Measurements from ENCODE around the gene LDB2. TPM values are rescaled to one million over a fixed set of nuclear protein-coding genes. Genes with fewer than 3 reads are reported as not detected.

The LDB2 gene
- total RNA-seq, 1 experiment from 2014 or later: not detected

DNA sequence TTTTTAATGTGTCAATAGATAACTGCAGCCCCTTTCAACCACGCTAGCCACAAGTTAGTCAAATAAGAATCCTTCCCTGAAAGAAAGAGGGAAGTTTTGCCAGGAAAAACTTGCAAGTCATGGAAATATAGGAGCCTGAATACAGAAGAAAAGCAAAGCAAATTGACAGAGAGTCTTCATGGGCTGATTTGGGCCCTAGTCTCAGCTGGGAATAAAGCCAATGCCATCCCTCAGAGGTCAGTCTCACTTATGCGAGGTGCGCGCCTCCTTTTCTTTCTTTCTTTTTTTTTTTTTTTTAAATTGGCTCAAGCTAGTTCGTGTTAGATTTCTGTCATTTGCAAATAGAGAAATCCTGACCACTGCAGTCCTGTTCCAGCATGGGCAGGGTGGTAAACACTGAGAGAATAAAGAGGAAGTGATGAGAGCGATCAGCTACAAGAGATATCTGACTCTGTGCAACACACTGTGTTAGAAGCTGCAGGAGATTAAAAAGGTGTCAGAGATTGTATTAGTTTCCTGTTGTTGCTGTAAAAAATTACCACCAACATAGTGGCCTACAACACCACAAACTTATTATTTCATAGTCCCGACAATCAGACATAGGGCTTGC lies 299.7 kb downstream of the LDB2 start:
- Histone ChIP-seq H3K79me2 (ENCODE audit: low read length) (no peaks in the 10 kb centered on the region), H3K4me3 (ENCODE audit: low read length) (peak overlapping the region; percentile 29; the same call in 1 of the 2 replicates), H3K4me1 (ENCODE audit: insufficient read depth, low read length) (peaks cover 22% of the 10 kb centered on the region), H3K9me3 (ENCODE audit: low read length) (no peaks in the 10 kb centered on the region), H3K4me2 (ENCODE audit: low read length) (peak overlapping the region; percentile 56), H2AFZ (ENCODE audit: low read length) (peak overlapping the region; percentile 37), H3K9me2 (replicated peaks; ENCODE audit: low read length) (no peaks in the 10 kb centered on the region), H3K36me3 (ENCODE audit: low read depth, low read length) (no peaks in the 10 kb centered on the region), H3K27ac (ENCODE audit: low read length) (peak overlapping the region; percentile 83), H3F3A (ENCODE audit: low read length, unreplicated experiment) (no peaks in the 10 kb centered on the region), H3K27me3 (ENCODE audit: low read length) (no peaks in the 10 kb centered on the region), H3K9ac (ENCODE audit: low read length) (peak overlapping the region; percentile 54), H4K20me1 (ENCODE audit: low read length) (no peaks in the 10 kb centered on the region)
- no peak for DNase-seq
- BruUV-seq (replicated peaks): no TSS peak
- TF ChIP-seq EZH2phosphoT487 (IDR thresholded peaks at IDR 0.05; ENCODE audit: borderline replicate concordance, low read length) (no peak), EZH2 (IDR thresholded peaks at IDR 0.05; ENCODE audit: low read length, unreplicated experiment) (no peak)
- TF ChIP-seq, protein P1, sequence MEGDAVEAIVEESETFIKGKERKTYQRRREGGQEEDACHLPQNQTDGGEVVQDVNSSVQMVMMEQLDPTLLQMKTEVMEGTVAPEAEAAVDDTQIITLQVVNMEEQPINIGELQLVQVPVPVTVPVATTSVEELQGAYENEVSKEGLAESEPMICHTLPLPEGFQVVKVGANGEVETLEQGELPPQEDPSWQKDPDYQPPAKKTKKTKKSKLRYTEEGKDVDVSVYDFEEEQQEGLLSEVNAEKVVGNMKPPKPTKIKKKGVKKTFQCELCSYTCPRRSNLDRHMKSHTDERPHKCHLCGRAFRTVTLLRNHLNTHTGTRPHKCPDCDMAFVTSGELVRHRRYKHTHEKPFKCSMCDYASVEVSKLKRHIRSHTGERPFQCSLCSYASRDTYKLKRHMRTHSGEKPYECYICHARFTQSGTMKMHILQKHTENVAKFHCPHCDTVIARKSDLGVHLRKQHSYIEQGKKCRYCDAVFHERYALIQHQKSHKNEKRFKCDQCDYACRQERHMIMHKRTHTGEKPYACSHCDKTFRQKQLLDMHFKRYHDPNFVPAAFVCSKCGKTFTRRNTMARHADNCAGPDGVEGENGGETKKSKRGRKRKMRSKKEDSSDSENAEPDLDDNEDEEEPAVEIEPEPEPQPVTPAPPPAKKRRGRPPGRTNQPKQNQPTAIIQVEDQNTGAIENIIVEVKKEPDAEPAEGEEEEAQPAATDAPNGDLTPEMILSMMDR (conservative IDR thresholded peaks at IDR 0.05; ENCODE audit: low read depth, low read length): no peak
- intact Hi-C loops (cut with micrococcal nuclease): no loop called here
- ChIA-PET POLR2A (ENCODE audit: unreplicated experiment) (no interaction called here), CTCF (no interaction called here)
- ATAC-seq: no peak; the same call in 1 of the 2 replicates

DNA sequence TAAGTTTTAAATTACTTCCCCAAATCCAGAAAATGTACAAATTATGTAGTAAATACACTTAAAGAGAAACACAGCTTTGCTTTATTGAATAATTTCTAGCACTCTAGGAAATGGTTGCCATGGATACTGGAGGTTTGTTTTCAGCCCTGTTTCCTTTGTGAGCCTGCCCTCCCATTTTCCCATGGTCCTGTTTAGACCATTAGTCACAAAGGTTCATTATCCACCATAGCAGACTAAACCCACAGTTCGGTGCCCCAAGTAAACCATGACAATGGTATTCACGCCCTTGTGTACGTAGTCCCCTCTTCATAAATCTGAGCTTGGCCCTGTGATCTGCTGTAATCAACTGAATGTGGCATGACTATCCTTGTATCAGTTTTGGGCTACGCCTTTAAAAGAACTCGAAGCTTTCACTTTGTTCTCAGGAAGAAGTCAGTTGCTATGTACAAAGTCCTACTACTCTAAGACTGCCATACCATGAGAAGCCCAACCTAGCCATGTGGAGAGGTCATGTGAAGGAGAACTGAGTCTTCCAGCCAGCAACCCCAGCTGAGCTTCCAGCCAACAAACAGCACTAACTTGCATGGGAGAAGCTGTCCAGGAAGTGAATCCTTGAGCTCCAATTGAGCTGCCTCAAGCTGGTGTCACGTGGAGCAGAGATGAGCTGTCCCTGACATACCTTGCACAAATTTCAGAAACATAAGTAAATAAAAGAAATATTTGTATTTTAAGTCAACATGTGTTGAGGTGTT lies 300.4 kb downstream of the LDB2 start:
- POLR2A ChIA-PET (ENCODE audit: unreplicated experiment): no interaction called here
- Histone ChIP-seq H3K36me3 (ENCODE audit: low read depth, low read length) (no peaks in the 10 kb centered on the region), H3K4me1 (ENCODE audit: insufficient read depth, low read length) (peaks cover 22% of the 10 kb centered on the region), H3K9me2 (replicated peaks; ENCODE audit: low read length) (no peaks in the 10 kb centered on the region), H4K20me1 (ENCODE audit: low read length) (no peaks in the 10 kb centered on the region), H3K79me2 (ENCODE audit: low read length) (no peaks in the 10 kb centered on the region), H3K27me3 (ENCODE audit: low read length) (no peaks in the 10 kb centered on the region), H3K4me3 (ENCODE audit: low read length) (peak overlapping the region; percentile 29; the same call in 1 of the 2 replicates), H3K9me3 (ENCODE audit: low read length) (no peaks in the 10 kb centered on the region), H3F3A (ENCODE audit: low read length, unreplicated experiment) (no peaks in the 10 kb centered on the region), H3K4me2 (ENCODE audit: low read length) (peak overlapping the region; percentile 56), H3K9ac (ENCODE audit: low read length) (peak overlapping the region; percentile 30), H2AFZ (ENCODE audit: low read length) (peak overlapping the region; percentile 37), H3K27ac (ENCODE audit: low read length) (peak overlapping the region; percentile 83)
- ATAC-seq: peak; percentile 87
- BruUV-seq (replicated peaks): no TSS peak
- DNase-seq: peak; percentile 75
- intact Hi-C loops (cut with micrococcal nuclease): no loop called here
- CTCF ChIA-PET: no interaction called here
- TF ChIP-seq EZH2phosphoT487 (IDR thresholded peaks at IDR 0.05; ENCODE audit: borderline replicate concordance, low read length): no peak
- no peak for TF ChIP-seq EZH2 (IDR thresholded peaks at IDR 0.05; ENCODE audit: low read length, unreplicated experiment)
- TF ChIP-seq, protein P1 (conservative IDR thresholded peaks at IDR 0.05; ENCODE audit: low read depth, low read length): no peak

DNA sequence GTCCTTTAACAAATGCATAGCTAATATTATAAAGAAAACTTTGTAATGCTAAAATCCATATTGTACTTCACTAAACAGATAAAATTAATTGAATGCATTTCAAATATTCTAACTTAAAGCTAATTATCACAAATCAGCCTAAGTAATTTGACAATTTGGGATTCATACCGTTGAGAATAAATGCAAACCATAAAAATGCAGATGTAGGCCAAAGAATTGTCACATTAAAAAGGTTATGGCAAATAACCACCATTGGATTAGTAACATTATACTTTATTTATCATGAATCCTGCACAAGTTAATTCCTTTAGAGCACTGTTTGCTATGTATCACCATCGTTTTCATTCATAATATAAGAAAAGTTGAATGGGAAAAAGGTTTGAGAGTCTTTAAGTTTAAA lies 301.0 kb downstream of the LDB2 start:
- ChIA-PET POLR2A (ENCODE audit: unreplicated experiment) (no interaction called here), CTCF (no interaction called here)
- Histone ChIP-seq H3K27me3 (ENCODE audit: low read length) (no peaks in the 10 kb centered on the region), H3K4me3 (ENCODE audit: low read length) (no peak overlapping the region), H3K4me2 (ENCODE audit: low read length) (no peak overlapping the region), H3K79me2 (ENCODE audit: low read length) (no peaks in the 10 kb centered on the region), H3K9me2 (replicated peaks; ENCODE audit: low read length) (no peaks in the 10 kb centered on the region), H3K27ac (ENCODE audit: low read length) (peak overlapping the region; percentile 83), H3K9ac (ENCODE audit: low read length) (no peak overlapping the region), H4K20me1 (ENCODE audit: low read length) (no peaks in the 10 kb centered on the region), H3K9me3 (ENCODE audit: low read length) (no peaks in the 10 kb centered on the region), H3K4me1 (ENCODE audit: insufficient read depth, low read length) (peaks cover 22% of the 10 kb centered on the region), H3K36me3 (ENCODE audit: low read depth, low read length) (no peaks in the 10 kb centered on the region), H2AFZ (ENCODE audit: low read length) (no peak overlapping the region), H3F3A (ENCODE audit: low read length, unreplicated experiment) (no peaks in the 10 kb centered on the region)
- no TSS peak for BruUV-seq (replicated peaks)
- DNase-seq (no peak), ATAC-seq (no peak)
- TF ChIP-seq EZH2 (IDR thresholded peaks at IDR 0.05; ENCODE audit: low read length, unreplicated experiment) (no peak), EZH2phosphoT487 (IDR thresholded peaks at IDR 0.05; ENCODE audit: borderline replicate concordance, low read length) (no peak)
- TF ChIP-seq, protein P1 (conservative IDR thresholded peaks at IDR 0.05; ENCODE audit: low read depth, low read length): no peak
- intact Hi-C loops (cut with micrococcal nuclease): no loop called here

Data from PC-3 (cell line).